GM19023 (cell line): ENCODE measurements around the gene UIMC1.

Experiments
- ATAC-seq: cut with Tn5 transposase; IDR thresholded peaks from one replicate; pipeline ENCODE4 v1.9.1; 2021; ENCODE audit warnings: mild to moderate bottlenecking, moderate library complexity; ENCODE audit not compliant: unreplicated experiment

Gene UIMC1

GRCh38 chr5:176956756-176957155 is 49.8 kb downstream of the UIMC1 start:
- no peak for ATAC-seq

DNA sequence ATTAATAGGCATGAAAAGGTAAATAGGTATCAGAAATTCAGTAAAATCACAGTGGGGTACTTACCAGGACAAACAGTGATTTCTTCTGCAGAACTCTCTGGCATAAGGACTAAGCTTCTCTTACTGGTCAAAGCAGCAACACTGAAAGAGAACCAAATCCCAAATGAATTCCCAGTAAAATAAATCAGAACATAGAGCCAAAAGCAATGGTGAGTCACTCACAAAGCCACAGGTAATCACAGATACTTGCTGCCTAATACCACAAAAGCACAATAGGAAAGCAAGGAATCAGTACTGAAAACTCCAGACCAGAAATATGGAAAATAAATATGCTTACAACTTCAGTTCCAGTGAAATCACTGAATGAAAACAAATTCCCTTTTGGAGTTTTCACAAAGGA is 50.7 kb downstream of the UIMC1 start:
- no peak for ATAC-seq

- ATAC-seq, result no peak
Measured at GRCh38 chr5:176954050-176954449, 52.5 kb downstream of the UIMC1 start.

DNA sequence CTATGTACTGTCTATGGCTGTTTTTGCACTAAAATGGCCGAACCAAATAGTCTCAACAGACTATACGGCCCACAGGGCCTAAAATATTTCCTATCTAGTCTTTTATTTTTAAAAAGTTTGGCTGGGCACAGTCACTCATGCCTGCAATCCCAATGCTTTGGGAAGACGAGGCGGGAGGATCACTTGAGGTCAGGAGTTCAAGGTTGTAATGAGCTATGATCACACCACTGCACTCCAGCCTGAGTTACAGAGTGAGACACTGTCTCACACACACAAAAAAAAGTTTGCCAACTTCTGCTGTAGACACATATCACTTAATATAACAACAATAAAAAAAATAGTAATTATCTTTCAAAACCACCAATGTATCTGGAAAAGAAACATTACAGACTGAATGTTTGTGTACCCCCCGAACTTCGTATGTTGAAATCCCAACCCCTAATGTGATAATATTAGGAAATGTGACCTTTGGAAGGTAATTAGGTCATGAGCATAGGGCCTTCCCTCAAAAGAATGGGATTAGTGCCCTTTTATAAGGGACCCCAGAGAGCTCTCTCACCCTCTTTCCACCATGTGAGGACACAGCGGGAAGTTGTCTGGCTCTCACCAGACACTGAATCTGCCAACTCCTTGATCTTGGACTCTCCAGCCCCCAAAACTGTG is 53.9 kb downstream of the UIMC1 start:
- ATAC-seq, result no peak

GRCh38 chr5:176948458-176948857 is 58.1 kb downstream of the UIMC1 start:
- ATAC-seq, result no peak

- ATAC-seq, result no peak
Measured at GRCh38 chr5:176947847-176948246, 58.7 kb downstream of the UIMC1 start.

- no peak for ATAC-seq
Measured at GRCh38 chr5:176944268-176944667, 62.3 kb downstream of the UIMC1 start.

GRCh38 chr5:176943816-176944215 is 62.8 kb downstream of the UIMC1 start:
- no peak for ATAC-seq

- ATAC-seq, result no peak
Measured at GRCh38 chr5:176941951-176942350, 64.6 kb downstream of the UIMC1 start.

DNA sequence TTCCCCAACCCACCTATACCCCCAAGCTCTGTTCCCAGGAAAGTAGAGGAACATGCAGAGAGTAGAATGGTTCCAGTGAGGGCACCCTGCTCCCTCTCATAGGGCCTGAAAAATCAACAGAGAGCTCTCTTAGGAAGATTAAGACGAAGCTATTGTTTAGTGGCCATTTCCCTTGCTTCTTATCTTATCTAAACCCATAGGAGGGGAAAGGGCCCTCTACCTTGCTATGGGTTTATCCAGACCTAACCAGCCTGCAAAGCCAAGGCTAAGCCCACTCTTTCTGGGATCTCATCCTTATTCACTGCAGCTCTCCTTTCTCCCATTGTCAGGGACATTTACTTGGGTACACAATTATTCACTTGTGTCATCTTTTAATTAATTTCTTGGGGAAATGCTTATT is 68.1 kb downstream of the UIMC1 start:
- ATAC-seq, result no peak

DNA sequence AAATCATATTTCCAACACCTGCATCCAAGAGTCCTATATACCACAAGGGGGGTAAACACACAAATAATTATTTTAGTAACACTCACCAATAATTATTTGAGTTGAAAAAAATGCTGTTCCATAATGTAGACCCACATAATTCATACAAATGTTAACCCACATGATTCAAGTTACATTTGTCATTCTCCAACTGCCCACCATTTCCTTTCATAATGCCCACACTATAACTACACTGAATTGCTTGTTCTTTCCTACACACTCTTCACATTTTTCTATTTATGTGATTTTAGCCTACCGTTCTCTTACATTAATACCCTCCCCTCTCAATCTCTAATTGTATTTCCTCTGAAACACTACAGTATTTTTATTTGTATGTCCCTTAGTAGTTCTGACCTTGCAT is 71.6 kb downstream of the UIMC1 start:
- no peak for ATAC-seq

- no peak for ATAC-seq
Measured at GRCh38 chr5:176934309-176934930, 72.2 kb downstream of the UIMC1 start.

GRCh38 chr5:176929654-176930053 is 76.9 kb downstream of the UIMC1 start:
- no peak for ATAC-seq

- no peak for ATAC-seq
Measured at GRCh38 chr5:176927562-176927961, 79.0 kb downstream of the UIMC1 start.

DNA sequence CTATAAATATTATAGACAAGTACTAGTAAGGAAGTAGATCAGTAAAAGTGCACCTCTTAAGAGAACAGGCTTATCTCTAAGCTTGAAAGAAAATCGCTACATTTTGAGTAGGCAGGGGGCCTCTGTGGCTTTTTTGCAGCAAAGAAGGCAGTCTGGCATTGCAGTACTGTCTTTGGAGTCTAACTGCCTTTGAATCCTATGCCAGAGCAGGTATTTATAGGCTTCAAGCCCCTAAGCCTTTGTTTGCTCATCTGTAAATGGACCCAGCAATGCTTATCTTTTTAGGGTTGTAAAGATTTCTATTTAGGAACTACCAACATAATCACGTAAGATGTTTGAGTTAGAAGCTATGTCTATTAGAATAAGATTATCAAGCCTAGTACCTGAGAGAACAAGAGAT is 83.8 kb downstream of the UIMC1 start:
- ATAC-seq, result no peak

DNA sequence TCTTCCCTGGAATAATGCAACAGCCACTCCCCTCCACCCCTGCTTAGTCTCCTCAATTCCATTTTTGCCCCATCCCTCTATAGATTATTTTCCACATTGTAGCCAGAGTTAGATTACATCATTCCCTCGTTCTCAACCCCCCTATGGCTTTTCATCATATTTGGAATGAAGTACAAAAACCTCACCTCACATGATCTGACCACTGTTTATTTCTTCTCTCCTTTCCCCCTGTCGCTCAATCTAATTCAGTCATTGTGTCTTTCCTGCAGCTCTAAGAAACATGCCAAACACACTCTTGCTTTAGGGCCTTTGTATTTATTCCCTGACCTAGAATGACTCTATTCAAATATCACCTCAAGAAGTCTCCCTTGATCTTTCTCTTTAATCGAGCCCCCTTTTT is 84.9 kb downstream of the UIMC1 start:
- ATAC-seq, result no peak

- ATAC-seq, result no peak
Measured at GRCh38 chr5:176918613-176919012, 88.0 kb downstream of the UIMC1 start.

DNA sequence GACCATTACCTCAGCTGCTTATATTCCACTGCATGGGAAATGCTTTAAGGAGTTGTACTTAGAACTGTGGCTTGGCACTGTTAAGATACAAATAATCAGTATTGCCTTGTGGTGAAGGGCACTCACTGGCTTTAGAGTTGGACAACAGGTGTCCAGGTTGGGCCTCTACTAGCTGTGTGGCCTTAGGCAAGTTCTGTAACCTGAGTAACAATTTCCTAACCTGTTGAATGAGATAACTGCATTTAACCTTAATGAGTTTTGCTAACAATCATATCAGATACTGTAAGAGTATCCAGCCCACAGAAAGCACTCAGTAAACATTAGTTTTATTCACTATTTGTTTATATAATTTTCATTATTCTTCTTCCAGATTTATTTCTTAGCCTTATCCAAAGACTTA is 90.2 kb downstream of the UIMC1 start:
- no peak for ATAC-seq

DNA sequence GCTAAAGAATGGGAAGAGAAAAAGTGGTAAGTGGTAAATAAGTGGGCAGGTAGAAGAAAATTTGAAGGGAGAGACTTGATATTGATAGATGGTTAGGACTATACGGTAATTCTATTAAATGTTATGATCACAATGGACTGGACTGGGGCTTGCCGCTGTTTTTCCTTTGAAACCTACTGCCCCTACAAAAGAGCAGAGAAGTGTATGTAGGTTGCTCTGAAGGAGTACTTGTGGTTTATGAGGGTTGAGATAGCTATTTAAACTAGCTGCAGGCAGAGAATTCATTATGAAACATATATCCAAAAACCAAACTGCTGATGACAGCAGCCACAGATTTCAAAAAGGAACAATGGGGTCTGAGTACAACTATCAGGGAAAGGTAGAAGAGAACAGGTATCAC is 90.7 kb downstream of the UIMC1 start:
- no peak for ATAC-seq

DNA sequence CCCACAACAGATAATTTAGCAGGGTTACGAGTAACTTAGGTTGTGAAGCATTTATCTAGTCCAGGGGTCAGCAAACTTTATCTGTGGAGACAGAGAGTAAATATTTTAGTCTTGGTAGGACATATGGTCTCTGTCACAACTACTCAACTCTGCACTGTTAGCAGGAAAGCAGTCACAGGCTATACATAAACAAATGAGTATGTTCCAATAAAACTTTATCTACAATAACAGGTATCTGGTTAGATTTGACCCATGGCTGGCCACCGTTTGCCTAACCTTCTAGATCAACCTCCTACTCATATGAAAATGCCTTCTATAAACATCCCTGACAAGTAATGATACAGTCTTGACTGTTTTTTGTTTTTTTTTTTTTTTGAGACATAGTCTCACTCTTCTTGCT is 94.5 kb downstream of the UIMC1 start:
- no peak for ATAC-seq

DNA sequence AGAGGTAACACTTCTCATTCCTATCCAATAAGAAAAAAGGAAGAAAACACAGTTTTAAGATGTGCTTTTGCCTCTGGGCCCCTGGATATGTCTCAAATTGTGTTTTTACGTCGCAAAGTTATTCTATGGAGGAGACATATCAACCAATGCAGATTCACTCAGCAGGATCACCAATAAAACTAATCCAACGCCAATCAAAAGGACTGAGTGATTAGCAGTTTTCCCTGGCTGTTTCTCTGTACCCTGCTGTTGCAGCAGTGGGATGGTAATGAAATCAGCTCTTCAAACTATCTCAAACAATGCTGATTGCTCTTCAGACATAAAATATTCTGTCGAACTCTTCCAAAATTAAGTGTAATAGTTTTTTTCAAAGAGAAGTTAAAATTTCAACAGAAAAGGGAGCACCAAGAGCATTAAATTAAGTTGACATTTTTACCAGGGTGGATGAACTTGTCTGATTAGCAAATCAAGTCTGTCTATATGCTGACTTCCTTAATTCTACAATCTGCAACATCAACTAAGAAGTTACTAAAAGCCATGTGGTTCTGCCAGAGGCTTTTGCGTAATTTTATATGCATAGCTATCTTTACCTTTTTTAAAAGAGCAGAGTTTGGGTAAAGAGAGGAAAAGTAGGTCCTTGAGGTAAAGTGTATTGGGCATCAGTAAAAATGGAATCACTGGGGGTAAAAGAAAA is 97.8 kb downstream of the UIMC1 start:
- ATAC-seq, result no peak

DNA sequence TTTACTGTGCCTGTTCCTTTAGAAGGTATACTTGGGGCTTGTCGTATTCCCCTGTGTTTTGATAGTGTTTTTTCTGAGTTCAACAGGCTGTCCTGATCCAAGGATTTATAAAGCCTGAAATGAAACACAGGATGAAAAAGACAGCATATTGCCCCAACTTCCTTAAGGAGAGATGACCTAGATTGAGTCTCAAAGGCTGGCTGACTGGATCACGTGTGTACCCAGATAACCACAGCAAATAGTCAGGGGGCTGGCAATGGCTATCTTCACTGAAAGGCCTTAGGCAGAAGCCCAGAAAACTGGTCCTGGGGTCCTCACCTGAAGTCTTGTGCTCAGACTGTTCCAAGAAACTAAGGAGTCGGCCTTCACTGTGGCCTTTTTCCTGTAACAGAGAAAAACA is 99.8 kb downstream of the UIMC1 start:
- ATAC-seq, result no peak
